Measurements from ENCODE around the gene TMEM59L. TPM values are rescaled to one million over a fixed set of nuclear protein-coding genes. Genes with fewer than 3 reads are reported as not detected.
A peak's percentile ranks its signal among the peaks of the same experiment; 100 is the strongest.

Gene TMEM59L
- total and polyA plus RNA-seq, 9 of the 15 experiments (the other 6 are each of a cell fraction or from before 2014, with no cell fraction given) = 0.37 TPM; not detected in 8

DNA sequence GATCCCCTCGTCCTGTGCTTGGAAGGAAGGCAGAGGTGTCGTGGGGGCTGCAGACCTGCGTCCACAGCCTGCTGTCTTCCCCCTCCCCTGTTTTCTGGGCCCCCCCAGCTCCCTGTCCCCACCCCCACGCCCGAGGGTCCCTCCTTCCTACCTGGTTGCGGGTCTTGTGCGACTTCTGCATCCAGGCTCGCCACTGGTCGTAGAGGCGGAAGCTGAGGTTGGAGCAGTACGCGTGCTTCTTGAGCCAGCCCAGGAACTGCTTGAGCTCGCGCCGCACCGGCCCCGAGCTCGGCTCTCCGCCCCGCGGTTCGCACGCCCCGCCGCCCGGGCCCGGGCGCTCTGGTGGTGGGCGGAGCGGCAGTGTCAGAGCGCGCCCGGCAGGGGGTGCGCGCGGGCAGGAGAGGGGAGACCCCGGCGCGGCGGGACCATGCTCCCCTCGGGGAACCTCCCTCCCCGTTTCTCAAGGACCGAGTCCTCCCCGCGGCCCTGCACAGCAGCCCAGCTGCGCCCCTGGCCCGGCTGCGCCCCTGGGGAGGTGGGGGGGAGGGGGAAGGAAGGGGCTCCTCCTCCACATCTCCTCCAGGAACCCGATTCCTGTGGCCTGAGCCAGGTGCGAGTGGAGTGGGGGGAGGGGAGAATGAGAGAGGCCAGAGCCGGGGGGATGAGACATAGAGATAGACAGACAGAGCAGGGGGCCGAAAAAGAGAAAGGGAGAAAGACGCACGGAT is 18.4 kb upstream of the TMEM59L start:
- Histone ChIP-seq H4K20me1 (replicated peaks; ENCODE audit: control insufficient read depth, insufficient read depth, low read length) (peaks cover 6% of the 10 kb centered on the region; the same call in 1 of the 2 replicates), H3K4me1 (replicated peaks in 1 of 2; ENCODE audit: control insufficient read depth in 2 of 2, insufficient read depth in 2 of 2, low read length in 2 of 2) (peaks cover 28 to 83% of the 10 kb centered on the region in 2 experiments), H3K79me2 (ENCODE audit: control insufficient read depth, insufficient read depth, low read length) (peaks cover 11% of the 10 kb centered on the region), H3K9ac (ENCODE audit: insufficient read depth in 1 of 2, low read depth in 2 of 2, low read length in 2 of 2) (peak overlapping the region; percentile 30 to 91; a peak in 3 of 4 replicates), H3K9me3 (replicated peaks; ENCODE audit: control insufficient read depth, insufficient read depth, low read depth, low read length) (no peaks in the 10 kb centered on the region), H3K9me1 (ENCODE audit: control insufficient read depth, insufficient read depth, low read length) (no peaks in the 10 kb centered on the region), H3K27ac (ENCODE audit: extremely low read depth, low read depth, low read length) (peak overlapping the region; percentile 43; the same call in 2 of the 3 replicates), H3K4me3 (peak overlapping the region; percentile 38), H3K4me2 (ENCODE audit: insufficient read depth, low read length) (peak overlapping the region; percentile 72), H3K27me3 (ENCODE audit: control insufficient read depth in 2 of 2, insufficient read depth in 2 of 2, low read length in 2 of 2) (no peaks in the 10 kb centered on the region), H3K36me3 (ENCODE audit: control insufficient read depth, insufficient read depth, low read length) (peaks cover 5% of the 10 kb centered on the region; the same call in 2 of the 3 replicates), H2AFZ (ENCODE audit: low read depth, low read length) (peak overlapping the region; percentile 71)
- ChIA-PET CTCF (ENCODE audit: low intra/inter-chr PET ratio) (interaction anchor here (0.6 to 1.1 kb wide), 3 partner anchors 82 to 324 kb away, joined by 3 to 5 read pairs (median 3); no protein-coding TSS in a partner anchor), POLR2A (interaction anchor here (0.5 to 2.1 kb wide), 8 partner anchors 10 to 1930 kb away, joined by 3 to 6 read pairs (median 4); no protein-coding TSS in a partner anchor)
- in situ Hi-C loops (cut with MboI) (no loop called here), intact Hi-C loops (cut with micrococcal nuclease) (loop anchor here (5.0 to 10.0 kb wide), 4 partner anchors 43 to 251 kb away; partner anchors contain the start of gene KLHL26)
- WGBS (ENCODE audit: insufficient coverage, low coverage, missing lambda C conversion rate) = 4% methylated on average over 22 of the region's 54 CpGs
- no peak for FAIRE-seq
- BruUV-seq (replicated peaks) = no TSS peak
- DNase-seq (ENCODE audit: extremely low read depth in 1 of 4, low spot score in 3 of 4) = peak; percentile 85 to 91 (median 90)
- peak; percentile 66 for ATAC-seq
- TF ChIP-seq ZZZ3 (IDR thresholded peaks at IDR 0.05) (no peak), ADNP (tag; IDR thresholded peaks at IDR 0.05) (no peak), HOXB6 (CRISPR knock-in tag; IDR thresholded peaks at IDR 0.05; ENCODE audit: borderline replicate concordance) (no peak), FOXA1 (IDR thresholded peaks at IDR 0.05; ENCODE audit: borderline replicate concordance) (no peak), JUNB (CRISPR knock-in tag; conservative IDR thresholded peaks at IDR 0.05) (no peak), HMG20B (CRISPR knock-in tag; IDR thresholded peaks at IDR 0.05) (no peak), ZFP91 (CRISPR knock-in tag; IDR thresholded peaks at IDR 0.05) (no peak), ZNF23 (CRISPR knock-in tag; IDR thresholded peaks at IDR 0.05) (no peak), ATF4 (CRISPR knock-in tag; IDR thresholded peaks at IDR 0.05) (no peak), NR3C1 (CRISPR knock-in tag; IDR thresholded peaks at IDR 0.05) (no peak), L3MBTL2 (IDR thresholded peaks at IDR 0.05) (peak; percentile 62), TAF7 (tag; IDR thresholded peaks at IDR 0.05) (no peak), MBD2 (IDR thresholded peaks at IDR 0.05; ENCODE audit: borderline replicate concordance, low read depth) (no peak)
- TF ChIP-seq, protein P1, sequence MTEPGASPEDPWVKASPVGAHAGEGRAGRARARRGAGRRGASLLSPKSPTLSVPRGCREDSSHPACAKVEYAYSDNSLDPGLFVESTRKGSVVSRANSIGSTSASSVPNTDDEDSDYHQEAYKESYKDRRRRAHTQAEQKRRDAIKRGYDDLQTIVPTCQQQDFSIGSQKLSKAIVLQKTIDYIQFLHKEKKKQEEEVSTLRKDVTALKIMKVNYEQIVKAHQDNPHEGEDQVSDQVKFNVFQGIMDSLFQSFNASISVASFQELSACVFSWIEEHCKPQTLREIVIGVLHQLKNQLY (CRISPR knock-in tag; conservative IDR thresholded peaks at IDR 0.05) = no peak
- TF ChIP-seq, protein P2, sequence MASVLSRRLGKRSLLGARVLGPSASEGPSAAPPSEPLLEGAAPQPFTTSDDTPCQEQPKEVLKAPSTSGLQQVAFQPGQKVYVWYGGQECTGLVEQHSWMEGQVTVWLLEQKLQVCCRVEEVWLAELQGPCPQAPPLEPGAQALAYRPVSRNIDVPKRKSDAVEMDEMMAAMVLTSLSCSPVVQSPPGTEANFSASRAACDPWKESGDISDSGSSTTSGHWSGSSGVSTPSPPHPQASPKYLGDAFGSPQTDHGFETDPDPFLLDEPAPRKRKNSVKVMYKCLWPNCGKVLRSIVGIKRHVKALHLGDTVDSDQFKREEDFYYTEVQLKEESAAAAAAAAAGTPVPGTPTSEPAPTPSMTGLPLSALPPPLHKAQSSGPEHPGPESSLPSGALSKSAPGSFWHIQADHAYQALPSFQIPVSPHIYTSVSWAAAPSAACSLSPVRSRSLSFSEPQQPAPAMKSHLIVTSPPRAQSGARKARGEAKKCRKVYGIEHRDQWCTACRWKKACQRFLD (CRISPR knock-in tag; IDR thresholded peaks at IDR 0.05) = no peak
